PC-9 (cell line): ENCODE data around the gene SH3RF1. TPM values are rescaled to one million over a fixed set of nuclear protein-coding genes. Genes with fewer than 3 reads are reported as not detected.

Experiments used
- BruUV-seq: library from RNA; stranded (reverse); fragments of 400-500 nt; replicated peaks from 2 replicates; lab custom pipeline; 2021; lab: Mats Ljungman, UMichigan
- CTCF ChIA-PET: fragments of 300-600 bp; sonication (Branson Sonifier 250); formaldehyde crosslinking; loops from one replicate; lab custom pipeline; 2022; ENCODE audit warnings: antibody characterized with exemption; lab: Charles Lee
- POLR2A ChIA-PET: fragments of 300-600 bp; sonication (Branson Sonifier 250); formaldehyde crosslinking; loops from one replicate; lab custom pipeline; 2022; ENCODE audit warnings: antibody characterized with exemption; ENCODE audit not compliant: unreplicated experiment; lab: Charles Lee
- DNase-seq, 2 experiments: peaks; one replicate each; pipeline versions ENCODE4 v3.0.0 to v3.0.0-alpha.2; 2015 to 2022; ENCODE audit warnings: mixed read lengths in 1 of 2
- H2AFZ ChIP-seq: fragments of 200-600 bp; sonication (generic); 2 replicates; pipeline ENCODE4 v1.8.1; 2017; ENCODE audit warnings: antibody characterized with exemption
- H3F3A ChIP-seq: fragments of 200-600 bp; sonication (generic); 2 replicates; pipeline ENCODE4 v1.8.1; 2017; ENCODE audit warnings: antibody characterized with exemption, mild to moderate bottlenecking, low read depth; ENCODE audit not compliant: insufficient read depth
- H3K27ac ChIP-seq: fragments of 200-600 bp; sonication (generic); 2 replicates; pipeline ENCODE4 v1.6.1; 2016; ENCODE audit warnings: mixed run types
- H3K27me3 ChIP-seq: fragments of 200-600 bp; sonication (generic); 2 replicates; pipeline ENCODE4 v1.6.1; 2016; ENCODE audit warnings: low read depth, mixed run types; ENCODE audit not compliant: insufficient read depth
- H3K36me3 ChIP-seq: fragments of 200-600 bp; sonication (generic); 2 replicates; pipeline ENCODE4 v1.6.1; 2016; ENCODE audit warnings: low read depth, mixed run types
- H3K4me1 ChIP-seq: fragments of 200-600 bp; sonication (generic); replicated peaks from 2 replicates; pipeline ENCODE4 v1.6.1; 2016; ENCODE audit warnings: mixed run types; ENCODE audit not compliant: insufficient read depth
- H3K4me2 ChIP-seq: fragments of 200-600 bp; sonication (generic); 2 replicates; pipeline ENCODE4 v1.6.1; 2017; ENCODE audit warnings: mixed run types
- H3K4me3 ChIP-seq: fragments of 200-600 bp; sonication (generic); 2 replicates; pipeline ENCODE4 v1.6.1; 2016; ENCODE audit warnings: mixed run types
- H3K79me2 ChIP-seq: fragments of 200-600 bp; sonication (generic); 2 replicates; pipeline ENCODE4 v1.6.1; 2017; ENCODE audit warnings: low read depth, mixed run types
- H3K9me2 ChIP-seq: fragments of 200-600 bp; sonication (generic); 2 replicates; pipeline ENCODE4 v1.8.1; 2017; ENCODE audit warnings: mild to moderate bottlenecking; ENCODE audit not compliant: insufficient read depth
- H3K9me3 ChIP-seq: fragments of 200-600 bp; sonication (generic); 2 replicates; pipeline ENCODE4 v1.8.1; 2016; ENCODE audit warnings: low read depth; ENCODE audit not compliant: insufficient read depth
- H4K20me1 ChIP-seq: fragments of 200-600 bp; sonication (generic); 2 replicates; pipeline ENCODE4 v1.8.1; 2017; ENCODE audit not compliant: insufficient read depth
- CTCF ChIP-seq: fragments of 200-600 bp; sonication (generic); conservative IDR thresholded peaks from 2 replicates; pipeline ENCODE4 v1.6.1; 2017; ENCODE audit warnings: mixed run types, antibody characterized with exemption, mild to moderate bottlenecking, moderate library complexity
- EZH2 ChIP-seq: fragments of 200-600 bp; sonication (generic); IDR thresholded peaks from 2 replicates; pipeline ENCODE4 v1.8.0; 2017; ENCODE audit warnings: antibody characterized with exemption, low read depth
- intact Hi-C: fragments of 100-400 bp; cut with micrococcal nuclease; formaldehyde crosslinking; loops from one replicate; pipeline ENCODE4 v1.10.0; 2022; ENCODE audit not compliant: unreplicated experiment
- total RNA-seq: library from RNA; stranded (reverse); gene quantifications from 2 replicates; pipeline ENCODE4 v1.2.3, GENCODE V29; 2021

The SH3RF1 gene
- total RNA-seq, 1 experiment from 2014 or later: 26.4 TPM

GRCh38 chr4:169246279-169246678 is 24.5 kb downstream of the SH3RF1 start:
- BruUV-seq: no TSS peak

GRCh38 chr4:169245061-169245460 is 25.7 kb downstream of the SH3RF1 start:
- Histone ChIP-seq H3K27ac (no peak overlapping the region), H3F3A (no peaks in the 10 kb centered on the region), H3K9me3 (no peaks in the 10 kb centered on the region), H3K36me3 (no peaks in the 10 kb centered on the region), H3K4me3 (no peak overlapping the region), H3K9me2 (no peaks in the 10 kb centered on the region), H3K4me1 (peaks cover 8% of the 10 kb centered on the region; the same call in 1 of the 2 replicates), H4K20me1 (no peaks in the 10 kb centered on the region), H3K4me2 (no peak overlapping the region), H2AFZ (no peak overlapping the region), H3K27me3 (no peaks in the 10 kb centered on the region), H3K79me2 (peaks cover 92% of the 10 kb centered on the region)
- intact Hi-C loops: no loop called here
- TF ChIP-seq EZH2 (no peak), CTCF (no peak)
- DNase-seq: no peak
- CTCF ChIA-PET: no interaction called here
- POLR2A ChIA-PET: no interaction called here
- no TSS peak for BruUV-seq

More at GRCh38 chr4:169246279-169246678, 24.5 kb downstream of the SH3RF1 start:
- no peaks in the 10 kb centered on the region for H3K9me2 ChIP-seq
- TF ChIP-seq CTCF (no peak), EZH2 (no peak)
- H3K4me3 ChIP-seq: no peak overlapping the region
- intact Hi-C loops: no loop called here
- H3K27ac ChIP-seq: no peak overlapping the region
- H3K27me3 ChIP-seq: no peaks in the 10 kb centered on the region
- H3F3A ChIP-seq: peaks cover 9% of the 10 kb centered on the region; the same call in 1 of the 2 replicates
- no peak for DNase-seq
- no peak overlapping the region for H2AFZ ChIP-seq
- H3K79me2 ChIP-seq: peaks cover 94% of the 10 kb centered on the region
- H4K20me1 ChIP-seq: no peaks in the 10 kb centered on the region
- no peaks in the 10 kb centered on the region for H3K9me3 ChIP-seq
- no peak overlapping the region for H3K4me2 ChIP-seq
- ChIA-PET POLR2A (no interaction called here), CTCF (interaction anchor here (0.5 kb wide), 1 partner anchor 234 kb away, joined by 8 read pairs; no protein-coding TSS in a partner anchor)
- H3K4me1 ChIP-seq: peaks cover 20% of the 10 kb centered on the region
- H3K36me3 ChIP-seq: no peaks in the 10 kb centered on the region

- intact Hi-C loops: no loop called here
- no peak for TF ChIP-seq EZH2
- TF ChIP-seq CTCF: no peak
- ChIA-PET POLR2A (no interaction called here), CTCF (no interaction called here)
- H3K9me2 ChIP-seq: no peaks in the 10 kb centered on the region
- H3K36me3 ChIP-seq: no peaks in the 10 kb centered on the region
- no peak overlapping the region for H3K27ac ChIP-seq
- H2AFZ ChIP-seq: no peak overlapping the region
- peaks cover 91% of the 10 kb centered on the region for H3K79me2 ChIP-seq
- H3K4me1 ChIP-seq: no peaks in the 10 kb centered on the region
- no peak for DNase-seq
- no peaks in the 10 kb centered on the region for H3F3A ChIP-seq
- BruUV-seq: no TSS peak
- H3K27me3 ChIP-seq: no peaks in the 10 kb centered on the region
- H4K20me1 ChIP-seq: no peaks in the 10 kb centered on the region; the same call in 1 of the 2 replicates
- no peak overlapping the region for H3K4me2 ChIP-seq
- no peak overlapping the region for H3K4me3 ChIP-seq
- no peaks in the 10 kb centered on the region for H3K9me3 ChIP-seq
These were observed 26.7 kb downstream of the SH3RF1 start for GRCh38 chr4:169243825-169244609.
